Activated CD8-positive, alpha-beta memory T cell treated with anti-CD3 and anti-CD28 coated beads, Interleukin-2, amount 50 U/mL, for 48 hours (primary cell): Measurements from ENCODE around the gene SLCO4C1.

ENCODE experiments used
- DNase-seq: peaks from one replicate; pipeline ENCODE4 v3.0.0-alpha.2; 2020

Gene SLCO4C1

GRCh38 chr5:102270036-102270435 is 26.0 kb downstream of the SLCO4C1 start:
- no peak for DNase-seq

GRCh38 chr5:102262688-102263087 is 33.4 kb downstream of the SLCO4C1 start:
- no peak for DNase-seq

- DNase-seq, result no peak
Measured at GRCh38 chr5:102249381-102249780, 46.7 kb downstream of the SLCO4C1 start.

- DNase-seq, result no peak
Measured at GRCh38 chr5:102243213-102243612, 52.9 kb downstream of the SLCO4C1 start.

- DNase-seq, result no peak
Measured at GRCh38 chr5:102241809-102242421, 54.2 kb downstream of the SLCO4C1 start.

- DNase-seq, result no peak
Measured at GRCh38 chr5:102231693-102232619, 64.1 kb downstream of the SLCO4C1 start.

GRCh38 chr5:102229685-102230084 is 66.4 kb downstream of the SLCO4C1 start:
- no peak for DNase-seq

GRCh38 chr5:102226321-102226720 is 69.8 kb downstream of the SLCO4C1 start:
- no peak for DNase-seq

GRCh38 chr5:102223542-102224477 is 72.3 kb downstream of the SLCO4C1 start:
- no peak for DNase-seq

GRCh38 chr5:102222772-102223171 is 73.3 kb downstream of the SLCO4C1 start:
- DNase-seq, result no peak

GRCh38 chr5:102221949-102222348 is 74.1 kb downstream of the SLCO4C1 start:
- DNase-seq, result no peak

GRCh38 chr5:102218159-102218558 is 77.9 kb downstream of the SLCO4C1 start:
- DNase-seq, result no peak

- no peak for DNase-seq
Measured at GRCh38 chr5:102216678-102217077, 79.4 kb downstream of the SLCO4C1 start.

GRCh38 chr5:102211165-102211564 is 84.9 kb downstream of the SLCO4C1 start:
- no peak for DNase-seq

- DNase-seq, result no peak
Measured at GRCh38 chr5:102200861-102201260, 95.2 kb downstream of the SLCO4C1 start.

GRCh38 chr5:102196481-102196880 is 99.6 kb downstream of the SLCO4C1 start:
- no peak for DNase-seq
